ENCODE data around the gene DSCAML1. TPM values are rescaled to one million over a fixed set of nuclear protein-coding genes. Genes with fewer than 3 reads are reported as not detected.

DSCAML1 gene
- total RNA-seq, 1 experiment from 2014 or later, result not detected

GRCh38 chr11:117430293-117430955 lies 366.6 kb downstream of the DSCAML1 start:
- Histone ChIP-seq H3K27me3 (ENCODE audit: insufficient read depth, low read length) (peaks cover 22% of the 10 kb centered on the region), H3K36me3 (ENCODE audit: control insufficient read depth in 1 of 2, insufficient read depth in 2 of 2, low read length in 2 of 2) (no peaks in the 10 kb centered on the region), H3K27ac (ENCODE audit: low read depth, low read length) (no peak overlapping the region), H3K9me3 (ENCODE audit: control insufficient read depth in 1 of 2, insufficient read depth in 1 of 2, low read depth in 1 of 2, low read length in 2 of 2) (no peaks in the 10 kb centered on the region), H3K4me1 (ENCODE audit: control insufficient read depth in 1 of 2, insufficient read depth in 2 of 2, low read length in 2 of 2) (no peaks in the 10 kb centered on the region), H3K9ac (ENCODE audit: low read length) (no peak overlapping the region), H3K79me2 (ENCODE audit: insufficient read depth, low read length) (no peaks in the 10 kb centered on the region), H3K4me2 (ENCODE audit: low read length) (no peak overlapping the region), H3K4me3 (replicated peaks in 1 of 2; ENCODE audit: low read depth in 1 of 2, low read length in 2 of 2) (no peak overlapping the region), H4K20me1 (ENCODE audit: insufficient read depth) (no peaks in the 10 kb centered on the region), H2AFZ (ENCODE audit: low read depth, low read length, poor library complexity, severe bottlenecking) (no peak overlapping the region), H3K9me2 (ENCODE audit: insufficient read depth) (no peaks in the 10 kb centered on the region)
- ATAC-seq, result no peak
- ChIA-PET RAD21 (ENCODE audit: low non-redundant PET in 1 of 2, low total read pairs in 2 of 2, uncharacterized antibody in 2 of 2, unreplicated experiment in 2 of 2) (no interaction called here), POLR2A (no interaction called here), CTCF (interaction anchor here (4.9 kb wide), 1 partner anchor 386 kb away, joined by 87 read pairs; no protein-coding TSS in a partner anchor)
- no peak for TF ChIP-seq ZNF274 (IDR thresholded peaks at IDR 0.05; ENCODE audit: low read depth, low read length)
- no peak for TF ChIP-seq REST (IDR thresholded peaks at IDR 0.05; ENCODE audit: low read depth)
- no peak for TF ChIP-seq FOSL1 (IDR thresholded peaks at IDR 0.05; ENCODE audit: low read depth)
- TF ChIP-seq CEBPB (IDR thresholded peaks at IDR 0.05; ENCODE audit: low read depth), result no peak
- TF ChIP-seq SRF (IDR thresholded peaks at IDR 0.05; ENCODE audit: low read depth), result no peak
- no peak for TF ChIP-seq ZBTB33 (IDR thresholded peaks at IDR 0.05; ENCODE audit: extremely low read depth, insufficient replicate concordance, low read length)
- no peak for TF ChIP-seq JUND (IDR thresholded peaks at IDR 0.05)
- TF ChIP-seq ZFX (IDR thresholded peaks at IDR 0.05), result no peak
- TF ChIP-seq CBX3 (IDR thresholded peaks at IDR 0.05; ENCODE audit: low read depth), result no peak
- TF ChIP-seq ATF3 (IDR thresholded peaks at IDR 0.05), result no peak
- TF ChIP-seq TCF7L2 (IDR thresholded peaks at IDR 0.05; ENCODE audit: borderline replicate concordance, extremely low read depth, insufficient read depth, insufficient read length), result no peak
- TF ChIP-seq SIN3A (IDR thresholded peaks at IDR 0.05; ENCODE audit: low read depth), result no peak
- TF ChIP-seq CTCF (IDR thresholded peaks at IDR 0.05 in 2 of 3, conservative IDR thresholded peaks at IDR 0.05 in 1 of 3; ENCODE audit: borderline replicate concordance in 1 of 3, insufficient read depth in 1 of 3, low read depth in 2 of 3, low read length in 2 of 3), result no peak
- TF ChIP-seq POLR2A (IDR thresholded peaks at IDR 0.05; ENCODE audit: borderline replicate concordance, extremely low read depth, insufficient read depth, insufficient read length), result no peak
- no peak for TF ChIP-seq POLR2AphosphoS5 (IDR thresholded peaks at IDR 0.05; ENCODE audit: low read depth, low read length)
- TF ChIP-seq RAD21 (IDR thresholded peaks at IDR 0.05; ENCODE audit: low read depth), result no peak
- TF ChIP-seq YY1 (IDR thresholded peaks at IDR 0.05; ENCODE audit: extremely low read depth, insufficient replicate concordance, low read depth, low read length), result no peak
- TF ChIP-seq EZH2 (IDR thresholded peaks at IDR 0.05), result no peak
- TF ChIP-seq ELF1 (IDR thresholded peaks at IDR 0.05; ENCODE audit: borderline replicate concordance, low read depth), result no peak
- BruUV-seq (replicated peaks), result no TSS peak
- intact Hi-C loops (cut with micrococcal nuclease), result no loop called here
- DNase-seq (ENCODE audit: low read depth, low spot score), result no peak

All from HCT116 (cell line).